ENCODE results near the gene XG.

The XG gene

GRCh38 chrX:2823795-2824386 is 72.1 kb downstream of the XG start:
- DNase-seq: no peak

- DNase-seq: no peak
Observed at GRCh38 chrX:2824886-2825285, 73.0 kb downstream of the XG start.

- DNase-seq: no peak
Observed at GRCh38 chrX:2828344-2828958, 76.6 kb downstream of the XG start, which contains the start of gene GYG2. GYG2 (plus strand) TSS chrX:2828930; CDS start chrX:2830189, 1,259 bp downstream.

GRCh38 chrX:2828959-2829411 is 77.1 kb downstream of the XG start:
- DNase-seq: no peak

GRCh38 chrX:2829469-2830246 is 77.8 kb downstream of the XG start:
- DNase-seq: no peak

GRCh38 chrX:2831471-2832228 is 79.8 kb downstream of the XG start:
- no peak for DNase-seq

- no peak for DNase-seq
Observed at GRCh38 chrX:2837961-2838360, 86.1 kb downstream of the XG start.

- DNase-seq: no peak
Observed at GRCh38 chrX:2840961-2841360, 89.1 kb downstream of the XG start.

GRCh38 chrX:2841537-2841936 is 89.7 kb downstream of the XG start:
- DNase-seq: no peak

GRCh38 chrX:2846992-2847391 is 95.2 kb downstream of the XG start:
- DNase-seq: no peak

GRCh38 chrX:2848871-2849301 is 97.0 kb downstream of the XG start:
- no peak for DNase-seq

- no peak for DNase-seq
Observed at GRCh38 chrX:2854918-2855317, 103.1 kb downstream of the XG start.

GRCh38 chrX:2855761-2856160 is 103.9 kb downstream of the XG start:
- DNase-seq: no peak

GRCh38 chrX:2857566-2857965 is 105.7 kb downstream of the XG start:
- DNase-seq: no peak

- no peak for DNase-seq
Observed at GRCh38 chrX:2859197-2859797, 107.5 kb downstream of the XG start.

GRCh38 chrX:2862404-2862803 is 110.6 kb downstream of the XG start:
- no peak for DNase-seq

- DNase-seq: no peak
Observed at GRCh38 chrX:2863646-2864045, 111.8 kb downstream of the XG start.
